ENCODE results near the gene POMT2.

Gene POMT2

DNA sequence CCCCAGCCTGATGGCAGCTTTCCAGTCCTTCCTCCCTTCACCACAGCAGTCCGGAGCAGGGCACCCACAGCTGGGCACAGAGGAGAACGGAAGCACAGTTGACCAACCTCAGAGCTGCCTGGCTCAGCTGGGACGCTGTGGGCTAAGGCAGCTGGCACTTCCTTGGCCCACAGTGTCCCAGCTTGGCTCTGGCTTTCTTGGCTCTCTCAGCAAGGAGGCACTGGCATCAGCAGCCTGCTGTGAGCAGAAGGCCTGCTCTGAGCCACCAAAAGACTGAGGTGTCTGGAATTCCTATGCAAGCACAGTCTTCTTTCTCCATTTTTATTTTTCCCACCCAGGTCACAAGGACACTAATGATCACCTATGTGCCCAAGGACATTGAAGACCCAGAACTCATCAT is 82.3 kb downstream of the POMT2 start:
- DNase-seq = no peak

- DNase-seq = no peak
Measured at GRCh38 chr14:77236814-77237213, 83.9 kb downstream of the POMT2 start.

- DNase-seq = no peak
Measured at GRCh38 chr14:77231721-77232120, 89.0 kb downstream of the POMT2 start.

GRCh38 chr14:77230914-77231313 is 89.8 kb downstream of the POMT2 start:
- no peak for DNase-seq

DNA sequence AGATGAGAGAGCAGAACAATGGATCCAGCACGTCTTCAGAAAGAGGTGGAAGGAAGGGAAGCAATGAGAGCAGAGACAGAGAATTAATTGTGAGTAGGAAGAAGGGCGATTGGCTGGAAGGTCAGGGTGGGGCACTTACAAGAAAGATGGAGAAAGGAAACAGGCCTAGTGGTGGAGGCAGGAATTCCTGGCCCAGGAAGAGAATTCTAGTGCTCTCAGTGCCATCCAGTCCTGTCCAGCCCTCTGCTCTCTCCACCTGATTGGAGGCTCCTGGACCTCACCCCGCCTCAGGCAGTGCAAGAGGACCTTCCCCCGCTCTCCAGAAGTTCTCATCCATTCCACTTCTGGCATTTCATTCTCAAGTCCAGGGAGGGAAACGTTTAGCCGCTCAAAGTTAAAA is 92.6 kb downstream of the POMT2 start:
- no peak for DNase-seq

- no peak for DNase-seq
Measured at GRCh38 chr14:77225892-77226557, 94.7 kb downstream of the POMT2 start.

GRCh38 chr14:77225254-77225653 is 95.4 kb downstream of the POMT2 start:
- DNase-seq = no peak

Data from activated CD4-positive, alpha-beta T cell treated with anti-CD3 and anti-CD28 coated beads, Interleukin-2, amount 50 U/mL, for 48 hours (primary cell).